Tibial nerve (tissue), 4 donors: Measurements from ENCODE around the gene PANK4.

Experiments used
- CTCF ChIP-seq, 5 experiments: fragments of 200-600 bp in 3 of 5; fragments of 450-650 bp in 2 of 5; sonication (generic) in 3 of 5; IDR thresholded peaks; one replicate each; pipeline ENCODE4 v1.5.1; 2016 to 2019; ENCODE audit warnings: antibody characterized with exemption in 5 of 5, mild to moderate bottlenecking in 3 of 5, moderate library complexity in 2 of 5
- EP300 ChIP-seq, 2 donors: sonication (generic); formaldehyde crosslinking; IDR thresholded peaks; one replicate each; pipeline ENCODE4 v1.6.1; 2017; ENCODE audit warnings: antibody characterized with exemption in 2 of 2, mild to moderate bottlenecking in 1 of 2
- POLR2A ChIP-seq, 2 donors: fragments of 450-650 bp; IDR thresholded peaks; one replicate each; pipeline ENCODE4 v1.6.1; 2017; ENCODE audit warnings: antibody characterized with exemption in 2 of 2, mild to moderate bottlenecking in 2 of 2, moderate library complexity in 2 of 2

GRCh38 chr1:2553871-2554620, 27.6 kb upstream of the PANK4 start:
- TF ChIP-seq POLR2A (IDR thresholded peaks at IDR 0.05) (no peak), CTCF (IDR thresholded peaks at IDR 0.05) (no peak), EP300 (IDR thresholded peaks at IDR 0.05) (no peak)
